ENCODE results near the gene SERTAD2.

SERTAD2 gene

DNA sequence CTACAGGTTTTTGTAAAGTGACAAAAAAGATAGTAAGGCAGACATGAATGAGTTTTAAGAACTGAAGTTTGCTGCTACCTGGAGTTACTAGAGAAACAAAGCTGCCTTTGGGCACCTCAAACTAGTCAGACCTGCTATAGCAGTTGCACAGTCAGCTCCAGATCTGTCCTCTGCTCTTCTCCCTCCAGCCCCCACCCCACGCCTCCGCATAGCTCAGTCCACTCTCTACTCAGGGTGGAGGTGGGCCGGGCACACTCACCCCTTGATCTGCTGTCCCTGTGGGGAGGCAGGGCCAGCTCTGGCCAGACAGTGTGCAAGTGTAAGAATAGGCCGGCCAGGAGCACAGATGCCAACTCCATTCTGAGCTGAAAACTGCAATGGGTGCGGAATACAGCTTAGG lies 4.1 kb downstream of the SERTAD2 start:
- peak in 2 of 51 donors; percentile 10 to 19 for DNase-seq

DNA sequence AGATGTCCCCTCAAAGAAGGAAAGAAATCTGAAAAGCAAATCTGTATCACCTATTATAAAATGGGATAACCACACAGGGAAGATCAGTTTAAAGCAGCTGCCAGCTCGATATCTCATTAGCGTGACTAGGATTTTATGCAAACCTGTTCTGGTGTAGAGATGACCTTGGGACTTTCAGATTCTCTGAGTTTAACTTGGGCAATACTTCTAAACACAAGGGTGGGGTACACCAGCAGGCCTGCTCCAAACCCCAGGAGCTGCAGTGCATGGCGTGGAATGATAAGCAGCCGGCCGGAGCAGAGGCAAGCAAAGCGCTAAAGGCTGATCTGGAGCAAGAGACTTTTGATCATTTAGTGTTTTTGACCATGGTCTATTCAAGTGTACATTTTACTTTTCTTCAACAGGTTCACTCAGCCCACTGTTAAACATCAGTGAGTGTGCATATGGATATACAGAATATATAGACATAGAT lies 4.7 kb downstream of the SERTAD2 start:
- DNase-seq: no peak

DNA sequence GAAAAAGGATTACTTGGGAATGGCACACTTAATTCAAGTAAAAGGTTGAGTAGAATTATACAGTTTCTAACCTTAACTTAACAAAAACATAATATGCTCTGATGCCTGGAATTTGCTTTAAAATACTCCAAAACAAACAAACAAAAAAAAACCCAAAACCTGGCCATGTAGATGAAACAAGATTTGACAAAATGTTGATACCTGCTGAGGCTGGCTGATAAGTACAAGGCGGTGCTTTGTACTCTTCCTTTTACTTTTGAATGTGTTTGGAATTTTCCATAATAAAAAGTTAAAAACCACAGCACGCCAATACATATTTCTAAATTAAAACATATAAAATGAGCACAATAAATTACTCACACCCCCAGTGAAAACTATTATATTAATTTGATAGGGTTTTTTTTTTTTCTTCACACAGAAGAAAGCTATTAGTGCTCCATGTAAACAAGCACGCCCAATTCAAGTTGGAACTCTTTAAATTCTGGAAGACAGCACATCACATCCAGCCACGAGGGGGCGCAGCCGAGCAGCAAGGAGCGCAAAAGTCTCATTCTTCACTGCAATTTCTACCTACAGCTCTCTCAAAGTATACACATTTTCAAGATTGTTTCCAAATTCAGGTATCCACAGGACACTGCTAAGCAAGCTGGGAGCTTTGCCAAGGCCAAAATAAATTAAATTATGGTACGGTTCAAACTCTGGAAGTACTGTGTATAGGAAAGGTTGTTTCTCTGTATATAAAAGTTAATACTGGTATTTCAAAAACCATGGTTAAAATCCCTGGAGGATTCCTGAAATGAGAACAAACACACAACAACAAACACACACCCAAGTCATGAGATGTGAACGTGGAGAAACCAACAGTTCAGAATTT lies 7.5 kb downstream of the SERTAD2 start:
- DNase-seq: peak in 49 of 51 donors; percentile 28 to 95 (median 69)

DNA sequence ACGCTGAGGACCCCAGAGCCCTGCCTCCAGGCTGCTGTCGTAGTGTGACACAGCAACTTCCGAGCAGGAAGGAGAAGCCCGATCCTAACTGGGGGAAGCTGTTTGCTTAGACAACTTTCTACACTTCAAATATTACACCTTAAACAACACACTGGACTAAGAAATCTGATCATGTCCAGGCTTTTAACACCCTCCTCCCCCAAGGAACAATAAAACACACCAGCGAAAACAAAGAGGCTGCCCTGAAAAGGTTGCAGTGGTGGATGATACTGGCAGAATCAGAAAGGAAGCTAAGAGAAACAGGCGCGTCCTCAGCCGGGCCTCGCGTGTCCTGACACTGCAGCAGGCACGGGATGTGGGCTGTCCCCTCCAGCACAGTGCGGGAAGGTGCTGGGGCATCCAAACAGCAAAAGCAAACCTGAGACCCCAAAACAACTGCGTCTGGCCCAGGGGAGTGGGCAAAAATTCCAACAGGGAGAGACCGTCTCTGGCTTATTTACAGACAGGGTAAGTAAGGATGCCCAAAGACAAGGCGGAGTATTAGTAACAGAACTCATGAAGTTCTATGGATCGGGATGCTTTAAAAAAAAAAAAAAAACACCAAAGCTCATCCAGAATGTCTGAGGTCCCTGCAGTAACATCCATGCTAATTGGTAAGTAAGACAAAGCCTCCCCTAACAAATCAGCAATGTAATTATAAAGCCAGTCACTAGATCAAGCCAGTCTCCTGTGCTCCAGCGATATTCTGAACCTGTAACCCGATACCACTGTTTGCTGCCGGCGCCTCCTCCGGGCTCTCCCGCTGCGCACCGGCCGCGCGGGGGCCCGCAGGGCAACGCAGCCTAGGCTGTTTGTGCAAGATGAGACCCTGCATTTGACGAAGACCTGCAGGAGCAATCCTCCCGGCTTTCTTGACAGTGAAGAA lies 9.0 kb downstream of the SERTAD2 start:
- peak in 30 of 51 donors; percentile 11 to 72 (median 41) for DNase-seq

DNA sequence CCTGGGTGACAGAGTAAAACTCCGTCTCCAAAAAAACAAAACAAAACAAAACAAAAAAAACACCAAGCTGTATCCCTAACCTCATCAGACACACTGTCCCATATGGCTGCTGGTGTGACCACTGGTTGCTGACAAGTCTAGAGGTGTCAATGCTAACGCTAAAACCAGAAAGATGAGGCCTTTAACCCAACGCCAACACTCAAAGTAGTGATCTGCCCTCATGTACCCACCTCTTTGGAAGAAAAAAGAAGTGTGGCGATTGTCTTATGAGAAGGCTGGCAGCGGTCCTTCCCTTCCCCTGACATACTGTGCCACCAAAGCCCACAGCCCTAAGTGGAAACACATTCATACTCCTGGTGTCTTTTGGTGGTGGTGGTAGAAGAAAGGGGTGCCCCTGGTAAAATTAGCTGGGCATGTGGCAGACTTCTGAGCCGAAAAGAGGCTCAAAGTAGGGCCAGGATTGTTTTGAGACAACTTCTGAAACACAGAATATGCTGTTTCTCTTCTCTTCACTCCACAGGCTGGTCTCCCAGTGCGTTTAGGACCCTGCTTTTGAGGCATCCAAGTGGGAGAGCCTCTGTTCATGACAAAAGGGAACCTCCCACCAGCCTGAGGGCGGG lies 9.8 kb downstream of the SERTAD2 start:
- peak in 2 of 51 donors; percentile 44 to 65 for DNase-seq

DNA sequence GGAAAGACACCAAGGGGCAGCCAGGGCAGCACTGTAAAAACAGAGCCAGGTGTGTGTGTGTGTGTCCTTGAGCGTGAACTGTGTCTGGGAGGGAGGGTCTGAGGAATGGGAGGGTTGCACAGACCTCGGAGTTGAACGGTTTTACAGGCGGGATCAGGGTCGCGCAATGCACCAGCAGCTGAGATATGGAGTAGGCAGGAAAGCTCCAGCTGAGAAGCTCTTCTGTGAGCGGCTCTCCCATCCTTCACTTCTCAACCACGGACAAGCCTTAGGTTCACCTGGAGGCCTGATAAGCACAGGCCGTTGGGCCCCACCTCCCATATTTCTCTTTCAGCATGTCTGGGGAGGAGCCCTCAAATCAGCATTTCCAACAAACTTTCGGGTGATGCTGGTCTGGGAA lies 12.1 kb downstream of the SERTAD2 start:
- DNase-seq: no peak

DNA sequence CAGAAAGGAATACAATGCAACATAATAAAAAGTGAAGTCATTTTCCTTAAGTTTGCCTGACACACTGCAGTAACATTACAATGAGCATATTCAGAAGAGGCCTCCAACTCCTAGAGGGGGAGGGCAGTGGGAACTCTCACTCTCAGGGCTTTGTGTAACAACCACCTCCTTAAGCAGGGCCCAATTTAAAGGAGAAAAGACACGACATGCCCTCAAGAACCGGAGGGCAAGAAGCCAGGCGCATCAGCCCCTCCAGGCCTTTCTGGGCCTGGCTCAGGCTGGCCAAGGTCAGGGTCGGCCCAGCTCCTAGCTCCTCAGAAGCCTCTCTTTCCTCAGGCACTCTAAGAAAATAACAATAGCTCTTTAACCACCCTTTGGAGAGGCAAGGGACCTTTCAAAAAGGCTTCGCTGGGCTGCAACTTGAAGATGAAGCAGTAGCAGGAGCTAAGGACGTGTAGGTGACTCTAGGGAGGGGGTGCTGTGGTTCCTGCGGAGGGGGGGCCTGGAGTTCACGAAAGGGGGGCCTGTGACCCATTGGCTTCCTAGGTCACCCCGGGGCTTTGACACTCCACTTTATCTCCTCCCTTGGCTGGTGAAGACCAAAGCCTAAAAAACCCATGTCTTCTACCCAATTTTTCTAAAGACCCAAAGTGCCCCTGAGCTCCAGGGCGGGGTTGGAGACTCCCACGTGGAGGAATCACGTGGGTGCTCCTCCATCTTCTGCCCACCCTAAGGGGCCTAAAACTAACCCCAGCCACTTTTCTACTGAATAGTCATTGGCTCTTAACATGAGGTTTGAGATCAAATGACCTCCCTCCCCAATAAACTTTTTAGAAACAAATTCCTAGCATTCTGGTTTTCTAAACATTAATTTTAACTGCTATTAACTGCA lies 13.3 kb downstream of the SERTAD2 start:
- peak in 2 of 51 donors; percentile 18 to 32 for DNase-seq

DNA sequence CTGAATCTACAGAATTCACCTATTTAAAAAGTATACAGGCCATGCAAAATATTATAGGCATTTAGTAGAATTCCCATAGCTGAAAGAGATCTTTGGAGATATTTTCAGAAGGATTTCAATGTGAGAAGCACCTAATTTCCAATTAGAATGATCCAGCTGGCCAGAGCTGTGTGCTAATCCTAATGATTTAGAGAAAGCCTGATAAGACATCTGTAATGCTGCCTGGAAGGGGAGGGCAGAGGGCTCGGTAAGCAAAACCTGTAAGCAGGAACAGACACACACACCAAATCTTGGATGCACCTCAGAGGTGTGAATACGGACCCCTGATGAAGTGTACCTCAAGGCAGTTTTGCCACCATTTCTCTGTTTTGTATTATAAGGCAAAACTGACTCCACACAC lies 14.0 kb downstream of the SERTAD2 start:
- no peak for DNase-seq

DNA sequence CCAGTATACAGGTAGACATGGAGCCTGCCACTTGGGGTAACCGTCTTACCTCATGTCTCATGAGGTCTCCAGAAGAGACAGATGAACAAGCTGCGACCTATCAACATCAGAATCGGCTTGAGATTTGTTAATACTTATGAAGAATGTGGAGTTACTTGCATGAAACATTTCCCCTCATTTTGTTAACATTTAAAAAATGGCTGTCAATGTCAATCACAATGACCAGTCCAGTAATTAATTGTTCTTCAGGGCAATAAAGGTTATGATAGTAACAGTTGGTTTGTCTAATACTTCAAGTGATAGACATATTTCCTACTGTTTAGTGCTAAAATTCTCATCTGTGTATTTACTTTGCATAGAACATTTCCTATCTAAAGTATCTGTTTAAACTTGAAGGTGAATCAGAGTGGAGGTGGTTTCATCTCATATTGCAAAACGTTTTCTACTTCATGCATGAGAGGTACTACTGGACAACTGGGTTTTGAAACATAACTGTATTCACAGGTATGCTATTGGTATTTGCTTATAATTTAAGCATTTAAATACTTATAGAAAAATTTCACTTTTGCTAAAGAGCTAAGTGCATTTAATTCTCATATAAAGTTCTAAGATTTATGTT lies 15.1 kb downstream of the SERTAD2 start:
- no peak for DNase-seq

DNA sequence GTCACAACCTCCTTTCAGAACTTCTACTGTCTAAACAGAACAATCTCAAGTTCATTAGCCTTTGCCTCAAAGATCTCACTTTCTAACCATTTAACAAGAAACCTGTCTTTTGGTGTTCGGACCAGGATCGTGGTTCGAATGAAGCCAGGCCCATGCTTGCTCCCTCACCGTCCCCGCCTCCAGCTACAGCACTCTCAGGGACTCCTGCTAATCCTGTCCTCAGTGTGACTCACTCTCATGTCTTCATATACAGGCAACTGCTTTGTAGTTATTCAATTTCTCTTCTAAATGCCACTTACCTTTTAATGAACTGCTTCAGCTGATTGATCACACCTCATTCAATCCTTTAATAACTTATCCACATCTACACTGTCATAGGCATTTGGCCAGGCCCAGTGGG lies 15.8 kb downstream of the SERTAD2 start:
- DNase-seq: no peak

DNA sequence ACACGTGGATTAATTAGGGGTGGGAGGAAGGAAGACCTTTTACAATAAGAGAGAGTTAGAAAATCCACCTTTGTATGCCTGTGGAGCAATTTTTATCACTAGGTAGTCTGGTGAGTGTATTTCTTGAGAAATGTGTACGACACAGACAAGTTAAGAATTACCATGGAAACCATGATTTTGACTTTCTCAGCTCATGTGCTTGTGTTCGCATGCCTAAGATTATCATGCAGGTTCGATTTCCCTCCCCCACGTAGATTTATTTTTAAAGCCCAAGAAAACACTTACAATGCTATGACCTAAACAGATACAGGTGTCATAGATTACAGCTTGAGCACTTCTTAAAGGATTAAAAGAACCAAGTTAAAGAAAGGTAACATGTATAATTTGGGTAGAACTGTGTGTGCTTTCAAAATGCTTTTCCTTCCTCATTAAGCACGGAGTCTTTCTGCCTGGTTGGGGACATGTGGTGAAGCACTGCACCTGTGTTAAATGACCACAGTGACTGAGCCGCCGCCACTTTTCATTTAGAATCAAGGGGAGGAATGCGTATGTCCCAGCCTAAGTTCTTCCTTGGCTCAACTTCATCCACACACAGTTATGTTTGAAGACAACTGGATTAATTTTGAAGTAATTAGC lies 16.6 kb downstream of the SERTAD2 start:
- DNase-seq: peak in 1 of 51 donors; percentile 61

DNA sequence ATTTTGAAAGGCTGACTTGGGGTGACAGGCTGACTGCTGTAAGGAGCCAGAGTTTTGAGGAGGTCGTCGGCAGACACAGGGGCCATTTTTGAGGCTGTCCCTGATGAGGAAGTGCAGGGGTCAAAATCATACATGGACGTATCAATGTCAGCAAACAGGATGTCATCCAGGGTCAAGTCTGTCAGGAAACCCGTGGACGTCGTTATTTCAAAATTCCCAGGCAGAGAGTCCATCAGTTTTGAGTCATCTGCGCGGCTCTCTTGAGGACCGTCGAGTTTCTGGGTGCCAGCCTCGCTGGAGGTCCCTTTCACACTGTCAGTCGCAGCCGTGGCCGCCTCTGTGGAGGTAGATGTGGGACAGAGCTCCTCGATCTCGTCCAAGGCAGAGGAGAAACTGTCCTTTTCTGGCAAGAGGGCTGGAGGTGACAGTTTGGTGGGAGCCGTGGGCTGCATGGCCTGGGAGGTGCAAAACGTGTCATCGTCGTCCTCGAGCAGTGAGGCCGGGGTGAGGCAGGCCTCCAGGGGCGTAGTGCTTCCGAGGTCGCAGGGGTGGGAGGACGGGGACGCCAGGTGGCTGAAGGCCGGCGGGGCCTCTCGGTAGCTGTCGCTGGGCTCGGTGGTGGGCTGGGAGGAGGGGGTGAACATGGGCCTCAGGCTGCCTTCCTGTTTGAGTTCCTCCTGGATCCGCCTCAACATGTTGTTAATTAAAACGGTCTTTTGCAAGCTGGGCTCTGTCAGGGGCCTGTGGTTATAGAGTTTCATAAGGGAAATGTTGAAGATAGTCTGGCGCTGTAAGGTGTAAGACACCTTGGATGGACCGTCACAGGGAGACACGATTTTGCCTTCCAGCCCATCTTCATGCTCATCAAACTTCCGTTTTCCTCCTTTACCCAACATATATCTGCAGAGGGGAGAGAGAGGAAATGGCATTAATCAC lies 17.5 kb downstream of the SERTAD2 start:
- DNase-seq: no peak

DNA sequence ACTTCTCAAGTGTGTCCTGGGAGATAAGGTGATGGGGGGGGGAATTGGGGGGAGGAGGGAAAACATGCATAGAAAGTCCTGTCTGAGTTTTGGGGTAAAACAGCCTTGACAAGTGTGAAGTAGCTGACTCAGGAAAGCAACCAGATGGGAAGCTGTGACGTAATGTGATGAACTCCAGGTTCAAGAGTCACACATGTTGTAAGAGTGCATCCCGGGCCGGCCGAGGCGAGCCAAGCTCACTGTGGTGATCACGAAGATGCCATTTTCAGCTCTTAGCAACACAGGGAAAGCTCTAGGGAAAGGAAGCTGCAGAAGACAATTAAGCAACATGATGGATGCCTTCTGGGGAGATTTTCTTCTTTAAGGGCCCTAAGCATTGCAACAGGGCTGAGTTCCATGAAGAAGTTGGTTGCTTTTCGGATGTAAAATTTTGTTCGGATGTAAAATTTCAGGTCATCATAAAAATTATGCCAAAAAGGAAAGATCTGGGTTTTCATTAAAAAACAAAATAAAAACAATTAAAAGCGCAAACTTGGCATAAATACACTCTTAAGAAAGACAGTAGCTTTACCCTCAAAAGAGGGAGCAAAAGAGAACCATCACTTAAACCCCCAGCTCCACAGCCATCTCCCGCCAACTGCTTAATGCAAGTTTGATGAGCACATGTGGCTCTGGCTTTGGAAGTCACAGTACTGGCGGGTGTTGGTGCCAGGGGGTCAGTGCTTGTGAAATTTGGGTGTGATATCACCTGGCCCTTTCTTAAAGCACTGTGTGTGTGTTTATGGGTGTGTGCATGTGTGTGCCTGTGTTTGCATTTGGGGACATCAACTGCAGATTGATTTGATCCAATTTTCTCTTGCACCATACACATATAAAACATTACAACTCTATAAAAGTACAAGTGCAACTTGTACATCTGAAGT lies 19.1 kb downstream of the SERTAD2 start:
- no peak for DNase-seq

DNA sequence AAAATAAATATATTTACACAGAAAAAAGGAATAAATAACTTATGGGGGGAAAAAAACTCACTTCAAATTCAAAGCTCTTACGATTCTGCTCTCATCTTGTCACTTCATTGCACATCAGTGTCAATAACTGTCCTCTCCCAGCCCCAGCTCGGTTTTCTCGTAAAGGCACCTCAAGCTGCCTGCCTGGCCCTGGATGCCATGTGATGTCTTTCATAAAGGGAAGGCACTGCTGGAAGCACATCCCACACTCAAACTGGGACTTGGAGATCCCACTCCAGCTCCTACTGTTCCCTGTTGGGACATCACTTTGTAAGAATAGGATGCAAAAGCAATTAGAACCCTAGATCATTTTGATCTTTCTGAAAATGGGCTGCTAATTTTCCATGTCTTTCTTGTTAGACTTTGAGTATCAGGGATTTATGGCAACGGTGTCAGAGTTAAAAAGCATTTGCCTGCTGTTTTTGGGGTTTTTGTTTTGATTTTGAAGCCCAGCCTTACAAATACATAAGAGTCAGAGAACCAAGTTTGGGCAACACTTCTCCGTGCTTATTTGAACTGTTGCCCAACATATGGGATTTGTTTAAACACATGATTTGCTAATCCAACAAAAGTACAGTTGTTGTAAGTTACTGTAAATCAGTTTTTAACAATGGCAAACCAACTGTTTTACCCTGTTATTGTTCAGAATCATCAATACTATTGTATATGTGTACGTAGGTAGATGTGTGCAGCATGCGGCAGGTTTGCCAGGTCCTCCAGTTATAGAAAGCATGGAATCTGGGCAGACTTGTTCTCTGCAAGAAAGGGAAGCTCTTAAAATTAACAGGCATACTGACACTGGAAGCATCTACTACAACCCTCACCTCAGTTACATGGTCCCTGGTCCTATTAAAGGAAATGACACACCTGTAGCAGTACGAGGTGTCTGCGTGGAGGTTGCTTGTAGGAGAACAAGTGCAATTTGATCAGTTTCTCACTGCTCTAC lies 20.6 kb downstream of the SERTAD2 start:
- DNase-seq: no peak

DNA sequence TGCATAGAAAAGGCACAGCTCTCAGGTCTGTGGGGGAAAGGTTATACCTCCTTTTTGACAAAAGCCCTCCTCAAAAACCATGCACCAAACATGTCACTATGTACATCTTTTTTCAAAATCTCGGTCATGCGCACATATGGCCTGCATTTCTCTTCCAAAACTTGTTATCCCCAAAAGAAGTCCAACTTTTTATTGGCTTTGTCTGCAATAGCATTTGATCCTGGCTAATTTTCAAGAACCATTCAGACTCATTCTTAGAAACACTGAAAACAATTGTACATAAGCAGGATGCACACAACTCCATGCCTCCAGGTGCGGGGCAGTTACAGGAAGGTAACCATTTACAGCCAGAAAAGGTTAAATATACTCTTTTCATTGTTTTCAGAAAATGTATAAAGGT lies 21.9 kb downstream of the SERTAD2 start:
- DNase-seq: no peak

DNA sequence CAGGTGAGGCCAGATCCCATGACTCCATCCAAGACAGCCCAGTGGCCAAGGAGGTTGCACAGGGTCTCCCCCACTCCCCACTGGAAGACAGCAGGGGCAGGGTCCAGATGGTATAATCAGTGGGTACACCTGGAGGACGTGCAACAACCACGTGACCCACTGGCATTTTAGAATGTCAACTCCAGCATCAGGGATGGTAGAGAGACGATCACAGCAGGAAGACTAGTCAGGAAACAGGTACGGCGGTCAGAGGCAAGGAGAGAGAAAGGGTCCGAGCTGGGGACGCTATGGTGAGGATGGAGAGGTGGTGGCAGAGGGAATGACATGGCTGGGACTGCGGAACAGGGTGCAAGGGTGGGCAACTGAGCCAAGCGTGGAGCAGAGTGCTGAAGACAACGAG lies 23.0 kb downstream of the SERTAD2 start:
- no peak for DNase-seq

All from hypothalamus (tissue), 51 donors.